Smooth muscle cell (in vitro differentiated cells): ENCODE measurements around the gene SLC29A1. TPM values are rescaled to one million over a fixed set of nuclear protein-coding genes. Genes with fewer than 3 reads are reported as not detected.

Source experiments
- DNase-seq: peaks from one replicate; lab custom pipeline; 2025; ENCODE audit not compliant: unreplicated experiment; lab: John Stamatoyannopoulos, UW
- H2AFZ ChIP-seq: fragments of 200-600 bp; sonication (generic); 2 replicates; pipeline ENCODE4 v1.6.0; 2016; ENCODE audit warnings: antibody characterized with exemption, low read depth, mild to moderate bottlenecking
- H3F3A ChIP-seq: fragments of 200-600 bp; sonication (generic); 2 replicates; pipeline ENCODE4 v1.6.0; 2017; ENCODE audit warnings: antibody characterized with exemption, low read depth
- H3K27ac ChIP-seq: fragments of 200-600 bp; sonication (generic); 2 replicates; pipeline ENCODE4 v1.5.1; 2016; ENCODE audit warnings: low read depth, mild to moderate bottlenecking
- H3K27me3 ChIP-seq: fragments of 200-600 bp; sonication (generic); 2 replicates; pipeline ENCODE4 v1.6.1; 2016; ENCODE audit warnings: low read depth, mild to moderate bottlenecking
- H3K36me3 ChIP-seq: fragments of 200-600 bp; sonication (generic); 2 replicates; pipeline ENCODE4 v1.5.1; 2016; ENCODE audit warnings: low read depth
- H3K4me1 ChIP-seq: fragments of 200-600 bp; sonication (generic); 2 replicates; pipeline ENCODE4 v1.5.1; 2016; ENCODE audit warnings: low read depth
- H3K4me2 ChIP-seq: fragments of 200-600 bp; sonication (generic); 2 replicates; pipeline ENCODE4 v1.6.0; 2016; ENCODE audit warnings: mild to moderate bottlenecking
- H3K4me3 ChIP-seq: fragments of 200-600 bp; sonication (generic); 2 replicates; pipeline ENCODE4 v1.5.1; 2016; ENCODE audit warnings: mild to moderate bottlenecking
- H3K79me2 ChIP-seq: fragments of 200-600 bp; sonication (generic); 2 replicates; pipeline ENCODE4 v1.6.0; 2016; ENCODE audit warnings: low read depth, mild to moderate bottlenecking
- H3K9ac ChIP-seq: fragments of 200-600 bp; sonication (generic); 2 replicates; pipeline ENCODE4 v1.6.0; 2016; ENCODE audit warnings: low read depth
- H3K9me3 ChIP-seq: fragments of 200-600 bp; sonication (generic); replicated peaks from 2 replicates; pipeline ENCODE4 v1.5.1; 2016; ENCODE audit warnings: low read depth
- H4K20me1 ChIP-seq: fragments of 200-600 bp; sonication (generic); 2 replicates; pipeline ENCODE4 v1.6.0; 2016; ENCODE audit warnings: low read depth
- WGBS: methylation state at CpG from one replicate; pipeline ENCODE4 v1.1.7; 2016; ENCODE audit warnings: low lambda C conversion rate; 5-methylcytosine and 5-hydroxymethylcytosine counted together
- microRNA counts: library from miRNA; unstranded; fragments of <30 nt; microRNA quantifications from one replicate; lab custom pipeline; 2016
- polyA plus RNA-seq: library from polyadenylated mRNA; unstranded; fragments of >200 nt; fragmentation: Nextera tagmentation; extraction: Ambion mirVana; gene quantifications from 2 replicates; pipeline ENCODE4 v1.2.1, GENCODE V29; 2016
- small RNA-seq: library from RNA; depleted of rRNA; stranded (forward); fragments of <200 nt; gene quantifications from one replicate; pipeline ENCODE3, GENCODE V24; 2014
- total RNA-seq: library from RNA; depleted of rRNA; stranded (reverse); fragments of >200 nt; gene quantifications from 2 replicates; pipeline ENCODE4 v1.2.3, GENCODE V29; 2014
- TF ChIP-seq, protein P1 (sequence below): fragments of 200-600 bp; sonication (generic); IDR thresholded peaks from 2 replicates; pipeline ENCODE4 v1.5.1; 2017; ENCODE audit warnings: borderline replicate concordance, mild to moderate bottlenecking, antibody characterized with exemption; ENCODE audit not compliant: insufficient read depth, poor library complexity, severe bottlenecking

The SLC29A1 gene
- total and polyA plus RNA-seq, 2 experiments from 2014 or later: 7.4 to 8.0 TPM

GRCh38 chr6:44278774-44279697 lies 55.6 kb downstream of the SLC29A1 start:
- H3K36me3 ChIP-seq: no peaks in the 10 kb centered on the region
- H3K4me1 ChIP-seq: no peaks in the 10 kb centered on the region
- H2AFZ ChIP-seq: no peak overlapping the region
- H3F3A ChIP-seq: no peaks in the 10 kb centered on the region
- H3K27me3 ChIP-seq: peaks cover 66% of the 10 kb centered on the region
- H3K27ac ChIP-seq: no peak overlapping the region
- WGBS: 68% methylated on average over 9 of the region's 9 CpGs
- no peaks in the 10 kb centered on the region for H3K9me3 ChIP-seq
- DNase-seq: no peak
- TF ChIP-seq, protein P1, sequence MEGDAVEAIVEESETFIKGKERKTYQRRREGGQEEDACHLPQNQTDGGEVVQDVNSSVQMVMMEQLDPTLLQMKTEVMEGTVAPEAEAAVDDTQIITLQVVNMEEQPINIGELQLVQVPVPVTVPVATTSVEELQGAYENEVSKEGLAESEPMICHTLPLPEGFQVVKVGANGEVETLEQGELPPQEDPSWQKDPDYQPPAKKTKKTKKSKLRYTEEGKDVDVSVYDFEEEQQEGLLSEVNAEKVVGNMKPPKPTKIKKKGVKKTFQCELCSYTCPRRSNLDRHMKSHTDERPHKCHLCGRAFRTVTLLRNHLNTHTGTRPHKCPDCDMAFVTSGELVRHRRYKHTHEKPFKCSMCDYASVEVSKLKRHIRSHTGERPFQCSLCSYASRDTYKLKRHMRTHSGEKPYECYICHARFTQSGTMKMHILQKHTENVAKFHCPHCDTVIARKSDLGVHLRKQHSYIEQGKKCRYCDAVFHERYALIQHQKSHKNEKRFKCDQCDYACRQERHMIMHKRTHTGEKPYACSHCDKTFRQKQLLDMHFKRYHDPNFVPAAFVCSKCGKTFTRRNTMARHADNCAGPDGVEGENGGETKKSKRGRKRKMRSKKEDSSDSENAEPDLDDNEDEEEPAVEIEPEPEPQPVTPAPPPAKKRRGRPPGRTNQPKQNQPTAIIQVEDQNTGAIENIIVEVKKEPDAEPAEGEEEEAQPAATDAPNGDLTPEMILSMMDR: no peak
- no peaks in the 10 kb centered on the region for H3K79me2 ChIP-seq
- no peak overlapping the region for H3K4me3 ChIP-seq
- no peak overlapping the region for H3K4me2 ChIP-seq
- H3K9ac ChIP-seq: no peak overlapping the region
- no peaks in the 10 kb centered on the region for H4K20me1 ChIP-seq

MicroRNAs encoded within 50 kb of the gene (microRNA counts, 767-probe panel; counts per million panel counts)
- 183 counts per million for microRNA hsa-miR-4647 (lab: Ali Mortazavi, UCI)

Small RNAs within 50 kb of the gene (small RNA-seq; reads per million reads assigned to genes)
- not detected for gene RN7SL811P

Other genes with a start within 250 kb of the SLC29A1 start
- gene MRPL14, start 96.1 kb upstream of the SLC29A1 start, total RNA-seq: 29.2 and 53.4 TPM in 2 replicates
- 97.9 and 99.5 TPM in 2 replicates for gene MRPL14, start 96.1 kb upstream of the SLC29A1 start, polyA plus RNA-seq
- gene TMEM63B, start 96.0 kb upstream of the SLC29A1 start, total RNA-seq: 16.0 and 21.2 TPM in 2 replicates
- 10.8 and 15.8 TPM in 2 replicates for gene TMEM63B, start 96.0 kb upstream of the SLC29A1 start, polyA plus RNA-seq
- not detected in 2 replicates for gene CAPN11, start 64.8 kb upstream of the SLC29A1 start, total RNA-seq
- gene CAPN11, start 64.8 kb upstream of the SLC29A1 start, polyA plus RNA-seq: 0.31 TPM in 1 of 2 replicates, not detected in the other
- gene MYMX, start 6.7 kb upstream of the SLC29A1 start, total RNA-seq: not detected in 2 replicates
- gene MYMX, start 6.7 kb upstream of the SLC29A1 start, polyA plus RNA-seq: not detected in 2 replicates
- gene HSP90AB1, start 23.5 kb downstream of the SLC29A1 start, total RNA-seq: 736 and 781 TPM in 2 replicates
- 408 TPM in 2 replicates for gene HSP90AB1, start 23.5 kb downstream of the SLC29A1 start, polyA plus RNA-seq
- 68.6 and 78.0 TPM in 2 replicates for gene SLC35B2, start 33.9 kb downstream of the SLC29A1 start, total RNA-seq
- gene SLC35B2, start 33.9 kb downstream of the SLC29A1 start, polyA plus RNA-seq: 112 and 117 TPM in 2 replicates
- 7.0 and 11.4 TPM in 2 replicates for gene NFKBIE, start 42.0 kb downstream of the SLC29A1 start, total RNA-seq
- gene NFKBIE, start 42.0 kb downstream of the SLC29A1 start, polyA plus RNA-seq: 11.3 and 12.3 TPM in 2 replicates
- gene TMEM151B, start 46.9 kb downstream of the SLC29A1 start, total RNA-seq: 0.04 TPM in 1 of 2 replicates, not detected in the other
- gene TMEM151B, start 46.9 kb downstream of the SLC29A1 start, polyA plus RNA-seq: not detected in 2 replicates
- 7.5 and 8.6 TPM in 2 replicates for gene AARS2, start 89.8 kb downstream of the SLC29A1 start, total RNA-seq
- gene AARS2, start 89.8 kb downstream of the SLC29A1 start, polyA plus RNA-seq: 15.1 and 21.5 TPM in 2 replicates
- gene SPATS1, start 119.1 kb downstream of the SLC29A1 start, total RNA-seq: not detected in 2 replicates
- not detected in 2 replicates for gene SPATS1, start 119.1 kb downstream of the SLC29A1 start, polyA plus RNA-seq
- gene CDC5L, start 164.1 kb downstream of the SLC29A1 start, total RNA-seq: 27.5 and 29.7 TPM in 2 replicates
- 12.5 and 14.3 TPM in 2 replicates for gene CDC5L, start 164.1 kb downstream of the SLC29A1 start, polyA plus RNA-seq